Smooth muscle cell of the brain vasculature (primary cell): ENCODE measurements around the gene MAGEC3.
"Not testable (repeated sequence)": the region's sequence is repeated elsewhere in the genome, so short reads cannot be mapped to it uniquely, and the experiment has no call there.

ENCODE experiments used
- DNase-seq: peaks from one replicate; pipeline ENCODE4 v3.0.0-alpha.2; 2012; ENCODE audit warnings: low read depth, low spot score

MAGEC3 gene

DNA sequence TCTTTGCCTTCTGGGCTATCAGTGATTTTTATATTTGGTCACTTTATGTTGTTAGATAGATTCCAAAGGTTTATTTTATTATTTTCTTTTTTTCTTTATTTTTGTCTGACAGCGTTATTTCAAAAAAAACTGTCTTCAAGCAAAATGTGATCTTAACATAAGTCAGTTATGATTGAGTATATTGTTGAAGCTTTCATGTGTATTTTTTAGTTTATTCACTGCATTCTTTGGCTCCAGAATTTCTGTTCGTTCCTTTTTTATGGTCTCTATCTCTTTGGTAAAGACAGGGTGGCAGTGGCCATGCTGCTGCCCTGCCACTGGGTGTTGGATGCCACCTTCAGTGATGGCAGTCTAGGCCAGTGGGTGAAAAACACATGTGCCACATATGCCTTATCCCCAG, at the start of gene MAGEC3:
MAGEC3 (plus strand) TSS at position 301 of the 400 bp plus-strand sequence; CDS start at position 301, 0 bp downstream.
- DNase-seq, result no peak

GRCh38 chrX:141791856-141792255, 46.3 kb upstream of the MAGEC3 start:
- no peak for DNase-seq

- no peak for DNase-seq
Observed at GRCh38 chrX:141811438-141811837, 26.7 kb upstream of the MAGEC3 start.

DNA sequence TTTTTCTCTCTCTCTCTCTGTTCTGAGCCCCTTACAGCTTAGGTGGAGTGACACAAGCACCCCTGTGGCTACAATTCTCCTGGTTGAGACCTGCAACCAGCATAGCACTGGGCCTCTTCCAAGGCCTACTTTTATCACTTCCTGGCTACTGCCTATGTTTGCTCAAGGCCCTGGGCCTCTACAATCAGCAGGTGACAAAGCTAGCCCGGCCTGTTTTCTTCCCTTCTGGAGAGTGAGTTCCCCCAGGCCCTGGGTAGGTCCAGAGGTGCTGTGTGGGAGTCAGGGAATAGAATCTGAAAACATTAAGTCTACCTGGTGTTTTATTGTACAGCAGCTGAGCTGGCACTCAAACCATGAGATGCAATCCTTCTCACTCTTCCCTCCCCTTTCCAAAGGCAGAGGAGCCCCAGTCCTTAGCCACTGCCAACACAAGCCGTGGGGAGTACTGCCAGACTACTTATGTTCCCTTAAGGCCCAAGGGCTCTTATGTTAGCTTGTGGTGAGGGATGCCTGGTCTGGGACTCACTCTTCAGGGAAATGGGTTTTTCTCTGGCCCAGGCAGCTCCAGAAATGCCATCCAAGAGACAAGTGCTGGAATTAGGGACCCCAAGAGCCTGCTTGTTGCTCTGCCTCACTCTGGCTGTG, 23.8 kb upstream of the MAGEC3 start:
- no peak for DNase-seq

- no peak for DNase-seq
Observed at GRCh38 chrX:141815904-141816303, 22.2 kb upstream of the MAGEC3 start.

- DNase-seq, result no peak
Observed at GRCh38 chrX:141832247-141832646, 5.9 kb upstream of the MAGEC3 start.

- no peak for DNase-seq
Observed at GRCh38 chrX:141839856-141840255, 1.7 kb downstream of the MAGEC3 start.

GRCh38 chrX:141857479-141857878, 19.4 kb downstream of the MAGEC3 start:
- no peak for DNase-seq

DNA sequence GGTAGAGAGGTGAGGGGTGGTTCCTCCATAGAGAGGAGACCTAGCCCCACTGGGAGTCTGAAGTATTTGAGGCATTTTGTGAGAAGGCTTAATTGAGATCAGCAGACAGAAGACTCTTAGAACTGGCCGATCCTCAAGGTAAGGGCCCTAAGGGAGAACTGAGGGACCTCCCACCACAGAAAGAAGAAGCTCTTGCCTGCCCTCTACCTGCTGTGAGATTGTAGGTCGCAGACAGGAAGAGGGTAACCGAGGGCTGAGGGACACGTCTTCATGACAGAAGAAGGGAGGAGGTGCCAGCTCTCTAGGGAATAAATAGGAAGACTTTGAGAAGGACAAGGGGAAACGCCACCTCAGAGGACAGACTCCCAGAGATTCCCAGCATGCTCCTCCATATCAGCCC, 41.5 kb downstream of the MAGEC3 start:
- no peak for DNase-seq

DNA sequence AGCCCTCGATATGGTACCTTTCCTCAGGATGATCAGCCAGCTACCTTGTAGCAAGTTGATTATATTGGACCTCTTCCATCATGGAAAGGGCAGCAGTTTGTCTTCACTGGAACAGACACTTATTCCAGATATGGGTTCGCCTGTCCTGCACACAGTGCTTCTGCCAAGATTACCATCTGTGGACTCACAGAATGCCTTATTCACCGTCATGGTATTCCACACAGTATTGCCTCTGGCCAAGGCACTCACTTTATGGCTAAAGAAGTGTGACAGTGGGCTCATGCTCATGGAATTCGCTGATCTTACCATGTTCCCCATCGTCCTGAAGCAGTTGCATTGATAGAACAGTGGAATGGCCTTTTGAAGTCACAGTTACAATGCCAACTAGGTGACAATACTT, 50.7 kb downstream of the MAGEC3 start:
- DNase-seq, result not testable (repeated sequence)

DNA sequence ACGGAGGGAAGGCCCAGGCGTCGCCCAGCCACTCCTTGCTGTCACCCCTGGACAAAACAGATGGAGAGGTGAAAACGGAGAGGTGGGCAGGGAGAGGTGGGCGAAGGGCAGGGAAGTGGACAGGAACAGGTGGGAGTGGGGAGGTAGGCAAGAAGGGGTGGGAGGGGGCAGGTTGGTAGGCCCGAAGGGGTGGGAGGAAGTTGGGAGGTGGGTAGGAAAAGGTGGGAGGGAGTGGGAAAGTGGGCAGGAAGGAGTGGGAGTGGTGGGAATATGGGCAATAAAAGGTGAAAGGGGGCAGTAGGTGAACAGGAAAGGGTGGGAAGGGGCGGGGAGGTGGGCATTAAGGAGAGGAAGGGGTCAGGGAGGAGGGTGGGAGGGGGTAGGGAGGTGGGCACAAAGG, 56.6 kb downstream of the MAGEC3 start:
- DNase-seq, result no peak

DNA sequence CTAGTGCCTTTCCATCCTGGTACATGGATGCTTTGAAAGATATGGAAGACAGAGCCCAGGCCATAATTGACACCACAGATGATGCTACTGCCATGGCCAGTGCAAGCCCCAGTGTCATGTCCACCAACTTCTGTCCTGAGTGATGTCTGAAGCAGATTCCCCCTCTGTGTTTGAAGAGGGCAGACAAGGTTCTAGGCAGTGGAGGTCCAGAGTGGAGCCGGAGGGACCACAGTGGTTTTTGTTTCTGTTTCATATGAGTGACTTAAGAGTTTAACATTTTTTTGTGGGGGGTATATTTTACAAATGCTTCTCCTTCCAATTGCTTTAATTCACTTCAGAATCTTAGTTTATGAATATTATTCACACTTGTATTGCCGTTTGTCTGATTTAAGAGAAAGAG, 59.6 kb downstream of the MAGEC3 start:
- DNase-seq, result no peak

DNA sequence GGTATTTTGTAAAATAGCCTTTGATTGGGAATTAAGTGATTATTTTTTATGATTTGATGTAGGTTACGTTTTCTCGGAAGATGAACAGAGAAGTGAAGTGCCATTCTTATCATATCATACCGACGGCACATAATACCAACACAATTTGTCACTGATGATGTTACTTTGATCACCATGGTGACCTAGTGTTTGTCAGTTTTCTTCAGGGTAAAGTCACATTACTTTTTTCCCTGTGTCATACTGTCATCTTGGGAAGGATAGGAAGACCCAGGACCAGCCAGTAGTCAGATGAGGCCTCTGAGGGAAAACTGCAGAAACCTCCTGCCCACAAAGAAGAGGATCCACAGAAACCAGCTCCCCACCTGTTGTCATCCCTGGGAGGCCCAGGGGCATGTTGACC, 64.2 kb downstream of the MAGEC3 start:
- DNase-seq, result no peak

GRCh38 chrX:141903400-141904155, 65.5 kb downstream of the MAGEC3 start, which contains the start of gene MAGEC1:
TSS of gene MAGEC1 (plus strand) at chrX:141903894. CDS start at chrX:141905073, 1,179 bp downstream.
- DNase-seq, result no peak

- DNase-seq, result no peak
Observed at GRCh38 chrX:141904262-141904661, 66.1 kb downstream of the MAGEC3 start.

- DNase-seq, result no peak
Observed at GRCh38 chrX:141917801-141918200, 79.7 kb downstream of the MAGEC3 start.

DNA sequence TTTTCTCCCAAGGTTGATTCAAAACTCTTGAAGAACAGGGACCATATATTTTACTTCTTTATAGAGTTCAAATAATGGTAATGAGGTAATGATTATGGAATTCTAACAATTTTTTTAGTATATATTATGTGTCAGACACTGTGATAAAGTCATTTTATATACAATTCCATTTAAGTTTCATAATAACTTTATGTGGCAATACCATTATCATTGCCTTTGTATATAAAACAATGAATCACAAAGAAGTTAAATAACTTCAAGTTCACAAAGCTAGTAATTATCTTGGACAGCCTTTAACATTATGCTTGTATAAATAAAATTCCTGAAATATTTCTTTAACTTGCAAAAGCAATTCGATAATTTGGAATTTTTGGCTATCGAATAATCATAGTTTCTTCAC, 86.2 kb downstream of the MAGEC3 start:
- DNase-seq, result no peak

DNA sequence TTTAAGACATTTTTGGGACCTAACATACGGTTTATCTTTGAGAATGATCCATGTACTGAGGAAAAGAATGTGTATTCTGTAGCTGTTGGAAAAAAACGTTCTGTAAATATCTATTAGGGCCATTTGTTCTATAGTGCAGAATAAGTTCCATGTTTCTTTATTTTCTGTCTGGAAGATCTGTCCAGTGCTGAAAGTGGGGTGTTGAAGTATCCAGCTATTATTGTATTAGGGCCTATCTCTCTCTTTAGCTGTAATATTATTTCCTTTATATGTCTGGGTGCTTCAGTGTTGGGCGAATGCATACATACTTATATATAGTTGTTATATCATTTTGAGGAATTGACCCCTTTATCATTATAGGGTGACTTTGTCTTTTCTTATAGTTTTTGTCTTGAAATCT, 90.3 kb downstream of the MAGEC3 start:
- DNase-seq, result no peak

GRCh38 chrX:141934059-141934641, 96.0 kb downstream of the MAGEC3 start:
- DNase-seq, result no peak

GRCh38 chrX:141935645-141936044, 97.5 kb downstream of the MAGEC3 start:
- no peak for DNase-seq

- DNase-seq, result no peak
Observed at GRCh38 chrX:141936080-141936479, 98.0 kb downstream of the MAGEC3 start.

GRCh38 chrX:141941234-141941633, 103.1 kb downstream of the MAGEC3 start:
- no peak for DNase-seq

- no peak for DNase-seq
Observed at GRCh38 chrX:141945426-141945825, 107.3 kb downstream of the MAGEC3 start.
